ENCODE results near the gene NES. TPM values are rescaled to one million over a fixed set of nuclear protein-coding genes. Genes with fewer than 3 reads are reported as not detected.
A peak's percentile ranks its signal among the peaks of the same experiment; 100 is the strongest.

Gene NES
- total and polyA plus RNA-seq, 2 experiments from 2014 or later, result 25.0 to 95.9 TPM

GRCh38 chr1:156670791-156671190 is 6.4 kb downstream of the NES start (continued):
- TF ChIP-seq REST (IDR thresholded peaks at IDR 0.05; ENCODE audit: unreplicated experiment) (no peak), JUNB (IDR thresholded peaks at IDR 0.05; ENCODE audit: unreplicated experiment) (no peak), ZNF331 (CRISPR knock-in tag; IDR thresholded peaks at IDR 0.05; ENCODE audit: low read depth) (no peak), STAT1 (IDR thresholded peaks at IDR 0.05; ENCODE audit: unreplicated experiment) (no peak)

- Histone ChIP-seq H3K79me2 (replicated peaks; ENCODE audit: insufficient read depth) (peaks cover 33% of the 10 kb centered on the region), H3K4me1 (ENCODE audit: insufficient read depth) (peaks cover 70% of the 10 kb centered on the region), H3K27ac (ENCODE audit: low read depth) (no peak overlapping the region), H3F3A (replicated peaks; ENCODE audit: low read depth) (peaks cover 33% of the 10 kb centered on the region; the same call in 1 of the 2 replicates), H4K20me1 (replicated peaks; ENCODE audit: insufficient read depth) (no peaks in the 10 kb centered on the region; the same call in 1 of the 2 replicates), H2AFZ (no peak overlapping the region), H3K36me3 (ENCODE audit: insufficient read depth) (peaks cover 19% of the 10 kb centered on the region), H3K4me3 (no peak overlapping the region), H3K27me3 (ENCODE audit: insufficient read depth) (peaks cover 3% of the 10 kb centered on the region; the same call in 1 of the 2 replicates), H3K4me2 (0 out of 2 replicates have a peak overlapping the region, but pooled peaks have one; percentile 77), H3K9me2 (ENCODE audit: insufficient read depth) (peaks cover 12% of the 10 kb centered on the region)
- Mint-ChIP-seq H3K36me3 (ENCODE audit: low read depth) (peaks cover 42% of the 10 kb centered on the region), H3K27me3 (ENCODE audit: insufficient read depth, low read depth, poor library complexity) (peaks cover 31% of the 10 kb centered on the region), H3K27ac (no peak overlapping the region), H3K4me1 (peaks cover 86% of the 10 kb centered on the region), H3K9me3 (peaks cover 9% of the 10 kb centered on the region), H3K4me3 (no peak overlapping the region)
- DNase-seq (ENCODE audit: low spot score), result no peak
- ATAC-seq, result no peak
- TF ChIP-seq STAT1 (IDR thresholded peaks at IDR 0.05; ENCODE audit: unreplicated experiment), result no peak
- no peak for TF ChIP-seq CTCF (conservative IDR thresholded peaks at IDR 0.05; ENCODE audit: low read depth in 2 of 2)
- no peak for TF ChIP-seq ZNF462 (CRISPR knock-in tag; IDR thresholded peaks at IDR 0.05)
- TF ChIP-seq CREB1 (CRISPR knock-in tag; IDR thresholded peaks at IDR 0.05; ENCODE audit: low read depth), result no peak
- TF ChIP-seq NANOG (IDR thresholded peaks at IDR 0.05; ENCODE audit: borderline replicate concordance), result no peak
- no peak for TF ChIP-seq ZNF114 (CRISPR knock-in tag; IDR thresholded peaks at IDR 0.05)
- no peak for TF ChIP-seq POLR2AphosphoS5 (IDR thresholded peaks at IDR 0.05; ENCODE audit: low read depth)
- TF ChIP-seq ETS1 (IDR thresholded peaks at IDR 0.05), result no peak
Measured at GRCh38 chr1:156670359-156670758, 6.8 kb downstream of the NES start.
